GM23338 (cell line): ENCODE results near the gene OR4D11. TPM values are rescaled to one million over a fixed set of nuclear protein-coding genes. Genes with fewer than 3 reads are reported as not detected.

Source experiments
- ATAC-seq: fragments of 200-7000 bp; cut with Tn5 transposase; 3 replicates; pipeline ENCODE4 v1.9.1; 2020
- DNase-seq: peaks from one replicate; pipeline ENCODE4 v3.0.0-alpha.2; 2015; ENCODE audit warnings: low spot score
- H2AFZ ChIP-seq: fragments of 200-600 bp; sonication (generic); 2 replicates; pipeline ENCODE4 v1.8.0; 2016; ENCODE audit warnings: antibody characterized with exemption, mild to moderate bottlenecking, moderate library complexity
- H3F3A ChIP-seq: fragments of 200-600 bp; sonication (generic); replicated peaks from 2 replicates; pipeline ENCODE4 v1.8.0; 2017; ENCODE audit warnings: antibody characterized with exemption, mixed run types, low read depth
- H3K27ac ChIP-seq: fragments of 200-600 bp; sonication (generic); 2 replicates; pipeline ENCODE4 v1.6.1; 2016; ENCODE audit warnings: low read depth
- H3K27me3 ChIP-seq: fragments of 200-600 bp; sonication (generic); 2 replicates; pipeline ENCODE4 v1.8.0; 2016; ENCODE audit warnings: mild to moderate bottlenecking, mixed run types, moderate library complexity; ENCODE audit not compliant: insufficient read depth
- H3K36me3 ChIP-seq: fragments of 200-600 bp; sonication (generic); 2 replicates; pipeline ENCODE4 v1.8.0; 2016; ENCODE audit warnings: mild to moderate bottlenecking; ENCODE audit not compliant: insufficient read depth
- H3K4me1 ChIP-seq: fragments of 200-600 bp; sonication (generic); 2 replicates; pipeline ENCODE4 v1.8.0; 2016; ENCODE audit warnings: mild to moderate bottlenecking, moderate library complexity; ENCODE audit not compliant: insufficient read depth
- H3K4me2 ChIP-seq: fragments of 200-600 bp; sonication (generic); 2 replicates; pipeline ENCODE4 v1.7.1; 2017; ENCODE audit warnings: mixed run types
- H3K4me3 ChIP-seq: fragments of 200-600 bp; sonication (generic); 2 replicates; pipeline ENCODE4 v1.6.1; 2016; ENCODE audit warnings: mixed run types
- H3K79me2 ChIP-seq: fragments of 200-600 bp; sonication (generic); replicated peaks from 2 replicates; pipeline ENCODE4 v1.8.0; 2017; ENCODE audit warnings: mild to moderate bottlenecking; ENCODE audit not compliant: insufficient read depth
- H3K9me2 ChIP-seq: fragments of 200-600 bp; sonication (generic); 2 replicates; pipeline ENCODE4 v1.8.0; 2017; ENCODE audit not compliant: insufficient read depth
- H4K20me1 ChIP-seq: fragments of 200-600 bp; sonication (generic); replicated peaks from 2 replicates; pipeline ENCODE4 v1.8.0; 2017; ENCODE audit warnings: mild to moderate bottlenecking; ENCODE audit not compliant: insufficient read depth
- H3K27ac Mint-ChIP-seq: 2 replicates; pipeline ENCODE4 v1.8.0; 2020; ENCODE audit warnings: inconsistent platforms, mild to moderate bottlenecking, moderate library complexity, mixed read lengths
- H3K27me3 Mint-ChIP-seq: 3 replicates; pipeline ENCODE4 v1.8.0; 2022; ENCODE audit warnings: low read depth, mild to moderate bottlenecking, moderate library complexity, mixed read lengths, inconsistent platforms; ENCODE audit not compliant: insufficient read depth, poor library complexity
- H3K36me3 Mint-ChIP-seq: 3 replicates; pipeline ENCODE4 v1.8.0; 2021; ENCODE audit warnings: low read depth, mild to moderate bottlenecking, inconsistent platforms, moderate library complexity, mixed read lengths
- H3K4me1 Mint-ChIP-seq: 3 replicates; pipeline ENCODE4 v1.8.0; 2020; ENCODE audit warnings: mild to moderate bottlenecking, inconsistent platforms, mixed read lengths
- H3K4me3 Mint-ChIP-seq: 3 replicates; pipeline ENCODE4 v1.8.0; 2021; ENCODE audit warnings: moderate library complexity, mild to moderate bottlenecking, inconsistent platforms, mixed read lengths
- H3K9me3 Mint-ChIP-seq: 3 replicates; pipeline ENCODE4 v1.8.0; 2020; ENCODE audit warnings: moderate library complexity, mild to moderate bottlenecking, inconsistent platforms, mixed read lengths
- ETS1 ChIP-seq: IDR thresholded peaks from 2 replicates; pipeline ENCODE4 v1.6.1; 2016; ENCODE audit warnings: antibody characterized with exemption
- EZH2 ChIP-seq: fragments of 200-600 bp; sonication (generic); IDR thresholded peaks from one replicate; pipeline ENCODE4 v1.8.0; 2017; ENCODE audit warnings: antibody characterized with exemption, mild to moderate bottlenecking, low read depth; ENCODE audit not compliant: unreplicated experiment
- EZH2phosphoT487 ChIP-seq: fragments of 200-600 bp; sonication (generic); IDR thresholded peaks from one replicate; pipeline ENCODE4 v1.8.1; 2018; ENCODE audit warnings: antibody characterized with exemption; ENCODE audit not compliant: unreplicated experiment
- JUNB ChIP-seq: IDR thresholded peaks from one replicate; pipeline ENCODE4 v1.6.1; 2016; ENCODE audit warnings: antibody characterized with exemption; ENCODE audit not compliant: unreplicated experiment
- NANOG ChIP-seq: IDR thresholded peaks from 2 replicates; pipeline ENCODE4 v1.6.1; 2016; ENCODE audit warnings: antibody characterized with exemption, borderline replicate concordance
- REST ChIP-seq: IDR thresholded peaks from one replicate; pipeline ENCODE4 v1.6.1; 2018; ENCODE audit warnings: antibody characterized with exemption; ENCODE audit not compliant: unreplicated experiment
- STAT1 ChIP-seq: IDR thresholded peaks from one replicate; pipeline ENCODE4 v1.6.1; 2016; ENCODE audit warnings: antibody characterized with exemption; ENCODE audit not compliant: unreplicated experiment
- ZNF114 ChIP-seq: fragments of 250-450 bp; sonication (Bioruptor Pico); IDR thresholded peaks from 2 replicates; pipeline ENCODE4 v1.5.0; 2020; ENCODE audit warnings: mild to moderate bottlenecking, moderate library complexity
- ZNF331 ChIP-seq: fragments of 250-450 bp; sonication (Bioruptor Pico); IDR thresholded peaks from 2 replicates; pipeline ENCODE4 v1.5.0; 2020; ENCODE audit warnings: low read depth, mild to moderate bottlenecking, moderate library complexity
- polyA plus RNA-seq: library from polyadenylated mRNA; unstranded; fragments of >200 nt; fragmentation: Nextera tagmentation; extraction: Ambion mirVana; gene quantifications from 2 replicates; pipeline ENCODE4 v1.2.1, GENCODE V29; 2016
- total RNA-seq: library from RNA; depleted of rRNA; stranded (reverse); fragments of >200 nt; shearing (Covaris generic); gene quantifications from 2 replicates; pipeline ENCODE4 v1.2.3, GENCODE V29; 2014

Gene OR4D11
- total and polyA plus RNA-seq, 2 experiments from 2014 or later = not detected

- Histone ChIP-seq H3K27ac (no peak within 1 kb of the TSS), H3F3A (no peaks in the 10 kb centered on the region), H2AFZ (no peak within 1 kb of the TSS; the same call in 1 of the 2 replicates), H4K20me1 (no peaks in the 10 kb centered on the region), H3K4me2 (no peak within 1 kb of the TSS), H3K4me1 (peaks cover 5% of the 10 kb centered on the region), H3K79me2 (no peaks in the 10 kb centered on the region), H3K27me3 (no peaks in the 10 kb centered on the region), H3K36me3 (no peaks in the 10 kb centered on the region), H3K9me2 (peaks cover 28% of the 10 kb centered on the region), H3K4me3 (no peak within 1 kb of the TSS)
- no peak for DNase-seq
- Mint-ChIP-seq H3K27me3 (peaks cover 2% of the 10 kb centered on the region), H3K4me1 (peaks cover 6% of the 10 kb centered on the region), H3K36me3 (no peaks in the 10 kb centered on the region), H3K4me3 (no peak within 1 kb of the TSS), H3K9me3 (no peaks in the 10 kb centered on the region; the same call in 2 of the 3 replicates), H3K27ac (no peak within 1 kb of the TSS)
- no peak for ATAC-seq
- no peak for TF ChIP-seq REST
- TF ChIP-seq EZH2 = no peak
- TF ChIP-seq STAT1 = no peak
- no peak for TF ChIP-seq JUNB
- no peak for TF ChIP-seq ETS1
- no peak for TF ChIP-seq ZNF114 (CRISPR knock-in tag)
- no peak for TF ChIP-seq ZNF331
Measured at GRCh38 chr11:59456661-59457060, 46.7 kb upstream of the OR4D11 start, which contains the start of gene OR4D6. Gene OR4D6 (plus strand): TSS chr11:59456961. CDS start chr11:59456961, 0 bp downstream.

GRCh38 chr11:59459916-59460315 is 43.5 kb upstream of the OR4D11 start:
- Histone ChIP-seq H3K4me3 (no peak overlapping the region), H3K4me2 (no peak overlapping the region), H3K79me2 (no peaks in the 10 kb centered on the region), H3K27me3 (no peaks in the 10 kb centered on the region), H3K9me2 (peaks cover 28% of the 10 kb centered on the region), H3F3A (no peaks in the 10 kb centered on the region), H3K36me3 (no peaks in the 10 kb centered on the region), H2AFZ (no peak overlapping the region), H4K20me1 (no peaks in the 10 kb centered on the region), H3K27ac (no peak overlapping the region), H3K4me1 (peaks cover 5% of the 10 kb centered on the region)
- Mint-ChIP-seq H3K4me1 (peaks cover 6% of the 10 kb centered on the region), H3K9me3 (no peaks in the 10 kb centered on the region; the same call in 2 of the 3 replicates), H3K27me3 (no peaks in the 10 kb centered on the region), H3K4me3 (no peak overlapping the region), H3K36me3 (no peaks in the 10 kb centered on the region), H3K27ac (no peak overlapping the region)
- DNase-seq = no peak
- no peak for TF ChIP-seq NANOG
- no peak for TF ChIP-seq REST
- no peak for TF ChIP-seq STAT1
- no peak for TF ChIP-seq ETS1
- no peak for TF ChIP-seq EZH2
- no peak for TF ChIP-seq ZNF114 (CRISPR knock-in tag)
- TF ChIP-seq EZH2phosphoT487 = no peak
- ATAC-seq = no peak
